Astrocyte (in vitro differentiated cells and primary cell): ENCODE data around the gene TMEM37. TPM values are rescaled to one million over a fixed set of nuclear protein-coding genes. Genes with fewer than 3 reads are reported as not detected.
A peak's percentile ranks its signal among the peaks of the same experiment; 100 is the strongest.

Experiments
- DNase-seq: peaks from one replicate; pipeline ENCODE4 v3.0.0-alpha.2; 2010; ENCODE audit warnings: low read depth
- FAIRE-seq: peaks from 2 replicates; lab custom pipeline; 2011; peaks lifted over from hg19 to GRCh38; lab: Jason Lieb, UNC
- H2AFZ ChIP-seq: 2 replicates; pipeline ENCODE4 v1.6.0; 2012; ENCODE audit warnings: low read depth, low read length, inconsistent platforms
- H3K27ac ChIP-seq: 2 replicates; pipeline ENCODE4 v1.5.1; 2011; ENCODE audit warnings: low read depth, low read length, inconsistent platforms
- H3K27me3 ChIP-seq: 2 replicates; pipeline ENCODE4 v1.6.0; 2011; ENCODE audit warnings: low read length, inconsistent platforms; ENCODE audit not compliant: insufficient read depth
- H3K36me3 ChIP-seq: 2 replicates; pipeline ENCODE4 v1.5.1; 2011; ENCODE audit warnings: low read length, inconsistent platforms; ENCODE audit not compliant: insufficient read depth
- H3K4me1 ChIP-seq: 2 replicates; pipeline ENCODE4 v1.5.1; 2011; ENCODE audit warnings: low read length, inconsistent platforms; ENCODE audit not compliant: insufficient read depth
- H3K4me2 ChIP-seq: 2 replicates; pipeline ENCODE4 v1.6.0; 2012; ENCODE audit warnings: low read length, inconsistent platforms
- H3K4me3 ChIP-seq: 2 replicates; pipeline ENCODE4 v1.5.1; 2011; ENCODE audit warnings: low read depth, mild to moderate bottlenecking, low read length, inconsistent platforms; ENCODE audit not compliant: insufficient read depth
- H3K79me2 ChIP-seq: 2 replicates; pipeline ENCODE4 v1.6.0; 2012; ENCODE audit warnings: mild to moderate bottlenecking, low read length, inconsistent platforms; ENCODE audit not compliant: insufficient read depth
- H3K9ac ChIP-seq: 2 replicates; pipeline ENCODE4 v1.6.0; 2012; ENCODE audit warnings: mild to moderate bottlenecking, low read length, inconsistent platforms
- H3K9me3 ChIP-seq: 2 replicates; pipeline ENCODE4 v1.5.1; 2012; ENCODE audit warnings: low read depth, mild to moderate bottlenecking, low read length, inconsistent platforms; ENCODE audit not compliant: insufficient read depth
- H4K20me1 ChIP-seq: 2 replicates; pipeline ENCODE4 v1.6.0; 2012; ENCODE audit warnings: low read length, inconsistent platforms; ENCODE audit not compliant: insufficient read depth
- H3K27ac Mint-ChIP-seq: one replicate; pipeline ENCODE4 v1.8.0; 2021; ENCODE audit warnings: mild to moderate bottlenecking, mixed read lengths; ENCODE audit not compliant: unreplicated experiment
- H3K27me3 Mint-ChIP-seq: one replicate; pipeline ENCODE4 v1.8.0; 2021; ENCODE audit warnings: low read depth, mixed read lengths; ENCODE audit not compliant: unreplicated experiment
- H3K36me3 Mint-ChIP-seq: one replicate; pipeline ENCODE4 v1.8.0; 2021; ENCODE audit warnings: low read depth, mixed read lengths; ENCODE audit not compliant: unreplicated experiment
- H3K4me1 Mint-ChIP-seq: one replicate; pipeline ENCODE4 v1.8.0; 2021; ENCODE audit warnings: low read depth, mixed read lengths; ENCODE audit not compliant: unreplicated experiment
- H3K4me3 Mint-ChIP-seq: one replicate; pipeline ENCODE4 v1.8.0; 2021; ENCODE audit warnings: mild to moderate bottlenecking, moderate library complexity, mixed read lengths; ENCODE audit not compliant: unreplicated experiment
- H3K9me3 Mint-ChIP-seq: one replicate; pipeline ENCODE4 v1.8.0; 2021; ENCODE audit warnings: mild to moderate bottlenecking, mixed read lengths; ENCODE audit not compliant: unreplicated experiment
- CTCF ChIP-seq: IDR thresholded peaks from 2 replicates; pipeline ENCODE4 v1.5.1; 2011; ENCODE audit warnings: low read depth, mild to moderate bottlenecking, inconsistent platforms, low read length, moderate library complexity; ENCODE audit not compliant: insufficient read depth
- EZH2 ChIP-seq: IDR thresholded peaks from 2 replicates; pipeline ENCODE4 v1.6.1; 2012; ENCODE audit warnings: mild to moderate bottlenecking, low read length, inconsistent platforms; ENCODE audit not compliant: insufficient read depth
- total RNA-seq: library from RNA; stranded (reverse); gene quantifications from 2 replicates; pipeline ENCODE4 v1.2.1, GENCODE V29; 2021

TMEM37 gene
- total RNA-seq, 1 donor from 2014 or later, result 1.6 TPM

GRCh38 chr2:119405151-119405550 lies 26.5 kb upstream of the TMEM37 start:
- Histone ChIP-seq H3K4me2 (no peak overlapping the region), H3K27ac (no peak overlapping the region), H4K20me1 (no peaks in the 10 kb centered on the region), H3K27me3 (peaks cover 8% of the 10 kb centered on the region), H3K9me3 (no peaks in the 10 kb centered on the region), H3K36me3 (no peaks in the 10 kb centered on the region), H2AFZ (no peak overlapping the region), H3K79me2 (no peaks in the 10 kb centered on the region), H3K9ac (no peak overlapping the region), H3K4me1 (no peaks in the 10 kb centered on the region), H3K4me3 (no peak overlapping the region)
- no peak for FAIRE-seq
- Mint-ChIP-seq H3K4me3 (no peak overlapping the region), H3K27me3 (peaks cover 28% of the 10 kb centered on the region), H3K27ac (no peak overlapping the region), H3K4me1 (no peaks in the 10 kb centered on the region), H3K36me3 (no peaks in the 10 kb centered on the region), H3K9me3 (peaks cover 4% of the 10 kb centered on the region)
- no peak for DNase-seq
- TF ChIP-seq CTCF (no peak), EZH2 (no peak)

GRCh38 chr2:119407430-119408220 lies 24.0 kb upstream of the TMEM37 start:
- Histone ChIP-seq H2AFZ (no peak overlapping the region), H3K27me3 (peaks cover 5% of the 10 kb centered on the region), H3K79me2 (no peaks in the 10 kb centered on the region), H3K4me2 (no peak overlapping the region), H3K36me3 (no peaks in the 10 kb centered on the region), H3K9me3 (no peaks in the 10 kb centered on the region), H4K20me1 (no peaks in the 10 kb centered on the region), H3K9ac (no peak overlapping the region), H3K27ac (no peak overlapping the region), H3K4me1 (no peaks in the 10 kb centered on the region), H3K4me3 (no peak overlapping the region)
- Mint-ChIP-seq H3K4me1 (no peaks in the 10 kb centered on the region), H3K9me3 (peaks cover 2% of the 10 kb centered on the region), H3K4me3 (no peak overlapping the region), H3K27me3 (peaks cover 27% of the 10 kb centered on the region), H3K36me3 (no peaks in the 10 kb centered on the region), H3K27ac (no peak overlapping the region)
- DNase-seq (peak; percentile 21), FAIRE-seq (no peak)
- TF ChIP-seq CTCF, result peak; percentile 74
- no peak for TF ChIP-seq EZH2

GRCh38 chr2:119408221-119408619 lies 23.4 kb upstream of the TMEM37 start:
- H3K9me3 ChIP-seq, result no peaks in the 10 kb centered on the region
- peaks cover 5% of the 10 kb centered on the region for H3K27me3 ChIP-seq
- no peak overlapping the region for H3K9ac ChIP-seq
- no peaks in the 10 kb centered on the region for H3K4me1 Mint-ChIP-seq
- peaks cover 2% of the 10 kb centered on the region for H3K9me3 Mint-ChIP-seq
- no peak overlapping the region for H3K4me3 ChIP-seq
- H3K4me2 ChIP-seq, result no peak overlapping the region
- DNase-seq, result no peak
- no peaks in the 10 kb centered on the region for H3K79me2 ChIP-seq
- no peak overlapping the region for H3K27ac ChIP-seq
- H3K27ac Mint-ChIP-seq, result no peak overlapping the region
- peaks cover 21% of the 10 kb centered on the region for H3K27me3 Mint-ChIP-seq
- no peaks in the 10 kb centered on the region for H3K36me3 Mint-ChIP-seq
- no peaks in the 10 kb centered on the region for H4K20me1 ChIP-seq
- H2AFZ ChIP-seq, result no peak overlapping the region
- TF ChIP-seq CTCF (no peak), EZH2 (no peak)
- no peaks in the 10 kb centered on the region for H3K4me1 ChIP-seq
- no peak overlapping the region for H3K4me3 Mint-ChIP-seq
- no peak for FAIRE-seq
- no peaks in the 10 kb centered on the region for H3K36me3 ChIP-seq
